Activated CD4-positive, alpha-beta T cell treated with anti-CD3 and anti-CD28 coated beads, Interleukin-2, amount 50 U/mL, for 1 hour (primary cell): ENCODE measurements around the gene IGFL4.
A peak's percentile ranks its signal among the peaks of the same experiment; 100 is the strongest.

Experiments used
- DNase-seq: peaks from one replicate; pipeline ENCODE4 v3.0.0-alpha.2; 2020

IGFL4 gene

DNA sequence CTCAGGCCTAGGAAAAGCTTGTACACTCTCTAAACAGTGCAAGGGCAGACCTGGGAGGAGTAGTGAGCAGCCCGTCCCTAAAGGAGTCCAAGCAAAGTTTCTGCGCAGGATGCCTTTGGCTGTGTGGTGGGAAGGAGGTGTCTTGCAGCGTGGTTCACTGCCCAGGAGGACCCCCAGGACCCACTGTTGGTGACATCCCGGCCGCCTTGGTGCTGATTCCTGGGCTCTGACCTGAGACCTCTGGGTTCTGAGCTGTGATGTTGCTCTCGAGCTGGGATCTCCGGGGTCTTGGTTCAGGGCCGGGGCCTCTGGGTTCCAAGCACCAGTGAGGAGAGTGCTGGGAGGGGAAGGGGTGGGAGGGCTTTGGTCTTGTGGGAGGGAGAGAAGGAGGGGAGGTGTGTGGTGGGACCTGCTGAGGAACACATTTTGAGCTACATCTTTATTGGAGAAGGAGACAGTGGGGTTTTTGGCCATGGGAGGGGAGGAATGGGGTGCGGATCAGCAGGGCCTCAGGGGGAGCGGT is 22.0 kb downstream of the IGFL4 start:
- DNase-seq, result no peak

DNA sequence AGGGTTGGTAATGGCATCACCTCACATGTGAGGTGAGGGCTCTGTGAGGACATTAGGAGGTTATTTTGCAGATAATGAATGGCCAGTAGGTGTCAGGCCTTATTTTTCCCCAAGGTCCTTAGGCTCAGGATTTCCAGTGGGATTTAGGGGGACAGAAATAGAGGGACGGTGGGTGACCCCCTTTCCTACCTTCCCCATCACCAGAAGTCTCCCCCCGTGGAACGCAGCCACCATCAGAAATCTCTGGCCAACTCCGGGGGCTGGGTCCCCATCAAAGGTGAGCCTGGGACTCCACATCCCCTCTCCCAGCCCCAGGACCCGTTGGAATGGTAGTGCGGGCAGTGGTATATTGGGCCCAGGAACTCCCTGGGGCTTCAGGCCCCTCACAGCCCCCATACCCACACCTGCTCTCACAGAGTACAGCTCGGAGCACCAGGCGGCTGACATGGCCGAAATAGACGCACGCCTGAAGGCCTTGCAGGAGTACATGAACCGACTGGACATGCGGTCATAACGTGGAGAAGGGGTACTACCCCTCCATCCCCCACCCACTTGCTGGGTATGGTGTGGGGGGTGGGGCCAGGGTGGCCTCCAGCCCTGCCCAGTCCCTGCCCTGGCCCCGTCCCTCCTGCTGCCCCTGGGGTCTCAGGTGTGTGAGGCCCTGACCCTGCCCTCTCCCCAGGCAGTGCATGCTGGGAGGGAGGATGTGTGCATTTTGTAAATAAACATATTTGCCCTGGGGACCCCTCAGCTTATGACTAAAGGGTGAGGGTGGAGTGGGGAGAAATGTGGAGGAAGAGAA is 22.7 kb downstream of the IGFL4 start:
- no peak for DNase-seq

DNA sequence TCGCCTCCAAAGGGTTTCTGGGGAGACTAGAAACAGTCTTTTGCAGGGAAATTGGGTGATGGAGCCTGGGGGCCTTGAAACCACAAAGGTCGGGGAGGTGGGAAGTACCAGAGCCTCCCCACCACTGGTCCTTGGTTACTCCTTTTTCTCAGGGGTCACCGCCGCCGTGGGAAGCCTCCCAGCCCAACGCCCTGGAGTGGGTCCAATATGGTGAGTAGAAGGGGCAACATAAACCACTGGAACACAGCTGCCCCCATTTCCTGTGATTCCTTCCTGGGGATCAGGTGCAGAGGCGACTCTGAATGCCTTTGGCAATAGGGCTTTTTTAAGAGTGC is 23.7 kb downstream of the IGFL4 start:
- no peak for DNase-seq

DNA sequence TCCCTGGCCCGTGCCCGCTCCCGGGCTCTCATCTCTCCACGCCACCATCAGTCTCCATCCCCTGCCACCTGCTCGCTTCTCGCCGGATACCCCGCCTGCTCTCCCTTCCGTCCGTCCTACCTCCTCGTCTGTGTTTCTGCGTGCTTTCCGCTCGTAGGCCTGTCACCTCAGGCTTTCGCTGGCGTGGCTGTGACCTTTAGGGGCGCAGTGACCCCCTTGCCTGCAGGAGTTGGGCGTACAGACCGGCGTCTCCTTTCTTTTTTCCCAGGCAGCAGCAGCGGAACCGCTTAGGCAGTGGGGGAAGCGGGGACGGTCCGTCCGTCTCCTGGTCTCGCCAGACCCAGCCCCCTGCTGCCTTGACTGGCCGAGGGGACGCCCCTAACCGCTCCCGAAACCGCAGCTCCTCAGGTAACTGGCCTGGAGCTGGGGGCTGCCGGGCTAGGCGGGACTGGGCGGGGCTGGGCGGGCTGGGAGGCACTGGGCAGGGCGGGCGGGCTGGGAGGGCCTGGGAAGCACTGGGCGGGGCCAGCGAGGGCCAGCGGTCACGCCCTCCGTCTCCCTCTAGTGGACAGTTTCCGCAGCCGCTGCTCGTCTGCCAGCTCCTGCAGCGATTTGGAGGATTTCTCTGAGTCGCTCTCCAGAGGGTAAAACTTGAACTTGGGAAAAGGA is 24.2 kb downstream of the IGFL4 start:
- DNase-seq, result peak; percentile 82

DNA sequence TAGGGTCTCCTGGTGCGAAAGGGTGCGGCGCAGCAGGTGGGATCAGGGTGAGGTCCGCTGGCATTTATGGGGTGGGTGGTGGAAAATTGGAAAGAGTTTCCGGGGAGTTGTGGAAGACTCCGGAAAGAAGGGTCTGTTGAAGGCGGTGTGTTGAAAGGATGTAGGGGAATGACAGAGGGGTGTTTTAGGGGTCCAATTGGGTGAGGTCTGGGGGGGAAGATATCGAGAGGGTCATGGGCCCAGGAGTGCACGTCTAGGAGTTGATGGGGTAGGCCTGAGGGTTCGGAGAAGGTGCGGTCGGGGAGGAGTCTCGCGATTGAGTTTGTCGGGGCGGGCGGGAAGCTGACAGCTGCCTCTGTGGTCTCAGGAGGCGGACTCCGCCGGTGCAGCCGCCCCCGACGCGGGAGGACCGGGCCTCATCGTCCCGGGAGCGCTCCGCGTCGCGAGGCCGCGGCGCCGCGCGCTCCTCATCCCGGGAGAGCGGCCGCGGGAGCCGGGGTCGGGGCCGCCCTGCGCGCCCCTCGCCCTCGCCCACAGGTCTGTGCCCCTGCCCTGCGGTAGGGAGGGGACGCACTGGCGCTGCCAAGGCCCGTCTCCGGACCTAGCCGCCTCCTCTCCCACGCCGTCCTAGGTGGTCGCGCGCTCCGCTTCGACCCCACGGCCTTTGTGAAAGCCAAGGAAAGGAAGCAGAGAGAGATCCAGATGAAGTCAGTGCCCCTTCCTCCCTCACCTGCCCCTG is 24.9 kb downstream of the IGFL4 start:
- DNase-seq, result peak; percentile 42

DNA sequence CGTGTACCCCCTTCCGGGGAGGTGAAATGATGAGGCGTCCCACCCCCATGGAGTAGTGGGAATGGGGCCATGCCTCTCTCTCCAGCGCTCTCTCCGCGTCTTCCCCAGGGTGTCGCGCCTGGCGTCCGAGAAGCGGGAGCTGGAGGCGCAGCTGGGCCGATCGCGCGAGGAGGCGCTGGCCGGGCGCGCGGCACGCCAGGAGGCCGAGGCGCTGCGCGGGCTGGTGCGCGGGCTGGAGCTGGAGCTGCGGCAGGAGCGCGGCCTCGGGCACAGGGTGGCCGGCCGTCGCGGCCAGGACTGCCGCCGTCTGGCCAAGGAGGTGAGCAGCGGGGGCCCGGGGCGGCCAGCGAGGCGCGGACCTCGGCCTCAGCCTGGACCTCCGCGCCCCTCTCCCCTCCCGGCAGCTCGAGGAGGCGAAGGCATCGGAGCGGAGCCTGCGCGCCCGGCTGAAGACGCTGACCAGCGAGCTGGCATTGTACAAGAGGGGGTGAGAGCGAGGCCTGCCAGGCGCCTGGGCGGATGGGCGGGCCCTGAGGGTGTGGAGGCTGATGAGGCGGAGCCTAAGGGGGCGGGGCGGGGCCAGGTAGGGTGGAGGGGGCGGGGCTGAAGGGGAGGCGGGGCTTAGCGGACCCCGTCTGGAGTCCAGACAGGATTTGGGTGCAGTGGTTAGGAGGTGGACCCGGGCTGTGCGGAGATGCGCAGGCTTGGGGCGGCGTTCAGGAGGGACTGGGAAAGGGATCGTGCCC is 25.7 kb downstream of the IGFL4 start:
- DNase-seq, result peak; percentile 70

DNA sequence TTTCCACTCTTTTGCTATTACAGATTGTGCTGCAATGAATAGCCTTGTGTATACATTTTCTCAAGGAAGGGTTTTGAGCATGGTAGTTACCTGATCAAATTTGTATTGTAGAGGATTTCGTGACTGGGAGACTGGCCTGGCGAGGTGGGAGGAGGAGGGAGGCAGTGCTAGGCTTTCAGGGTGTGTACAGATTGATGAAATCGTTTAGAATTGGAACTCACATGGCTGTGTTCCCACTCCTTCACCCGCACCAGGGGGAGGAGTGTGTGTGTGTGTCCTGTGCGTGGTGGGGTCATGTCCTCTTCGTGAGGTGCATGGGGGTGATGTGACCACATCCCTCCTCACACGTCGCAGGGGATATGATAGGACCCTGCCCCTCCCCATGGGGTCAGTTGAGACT is 26.3 kb downstream of the IGFL4 start:
- DNase-seq, result no peak

DNA sequence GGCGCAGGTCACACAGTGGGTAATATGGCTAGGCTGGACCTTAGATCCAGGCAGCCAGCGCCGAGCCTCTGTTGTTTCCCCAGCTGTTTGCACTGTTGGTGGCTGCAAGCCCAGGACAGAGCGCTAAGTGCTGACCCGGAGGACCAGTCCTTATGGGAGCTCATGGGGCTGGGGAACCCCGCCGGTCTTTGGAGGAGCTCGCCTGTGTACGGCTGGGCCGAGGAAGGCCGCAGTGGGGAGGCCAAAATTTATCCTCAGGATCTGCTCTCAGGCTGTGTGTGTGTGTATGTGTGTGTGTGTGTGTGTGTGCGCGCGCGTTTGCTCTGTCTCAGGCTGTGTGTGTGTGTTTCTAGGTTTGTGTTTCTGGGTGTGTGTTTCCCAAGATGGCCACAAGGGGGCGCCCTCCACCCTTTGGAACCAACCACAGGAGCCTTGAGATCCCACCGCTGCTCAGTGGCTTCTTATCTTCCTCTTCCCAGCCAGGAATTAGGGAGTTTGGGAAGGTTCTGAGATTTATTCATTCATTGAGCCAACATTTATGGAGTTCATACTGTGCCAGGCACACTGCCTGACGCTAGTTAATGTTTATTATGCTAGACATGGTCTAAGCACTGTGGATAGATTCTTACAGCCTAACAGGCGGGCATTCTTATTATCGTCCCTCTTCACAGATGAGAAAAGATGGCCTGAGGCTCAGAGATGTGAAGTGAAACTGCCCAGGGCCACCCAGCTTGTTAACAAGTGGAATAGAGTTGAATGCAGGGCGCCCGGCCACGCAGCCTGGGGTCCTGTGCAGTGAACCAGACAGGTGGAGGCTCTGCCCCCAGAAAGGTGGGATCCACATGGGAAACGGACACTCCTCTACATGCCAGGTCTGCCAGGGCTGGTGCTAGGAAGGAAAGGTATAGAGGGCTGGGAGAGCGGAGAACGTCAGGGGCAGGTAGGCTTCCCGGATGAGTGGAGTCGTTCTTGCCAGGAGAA is 31.0 kb downstream of the IGFL4 start:
- DNase-seq, result peak; percentile 68

DNA sequence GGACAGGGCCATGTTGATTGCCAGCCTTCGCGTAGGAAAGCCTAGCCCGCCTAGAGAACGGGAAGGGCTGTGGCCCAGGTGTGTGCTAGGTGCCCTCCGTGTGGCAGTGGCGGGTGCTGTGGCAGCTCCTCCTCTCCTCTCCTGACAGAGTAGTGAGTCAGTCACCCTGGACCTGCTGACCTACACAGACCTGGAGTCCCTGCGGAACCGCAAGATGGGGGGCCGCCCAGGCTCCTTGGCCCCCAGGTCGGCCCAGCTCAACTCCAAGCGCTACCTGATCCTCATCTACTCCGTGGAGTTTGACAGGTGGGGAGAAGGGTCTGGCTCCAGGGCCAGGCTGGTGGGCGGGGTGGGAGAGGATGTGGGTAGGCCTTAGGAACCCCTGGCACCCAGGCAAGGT is 34.4 kb downstream of the IGFL4 start:
- no peak for DNase-seq

DNA sequence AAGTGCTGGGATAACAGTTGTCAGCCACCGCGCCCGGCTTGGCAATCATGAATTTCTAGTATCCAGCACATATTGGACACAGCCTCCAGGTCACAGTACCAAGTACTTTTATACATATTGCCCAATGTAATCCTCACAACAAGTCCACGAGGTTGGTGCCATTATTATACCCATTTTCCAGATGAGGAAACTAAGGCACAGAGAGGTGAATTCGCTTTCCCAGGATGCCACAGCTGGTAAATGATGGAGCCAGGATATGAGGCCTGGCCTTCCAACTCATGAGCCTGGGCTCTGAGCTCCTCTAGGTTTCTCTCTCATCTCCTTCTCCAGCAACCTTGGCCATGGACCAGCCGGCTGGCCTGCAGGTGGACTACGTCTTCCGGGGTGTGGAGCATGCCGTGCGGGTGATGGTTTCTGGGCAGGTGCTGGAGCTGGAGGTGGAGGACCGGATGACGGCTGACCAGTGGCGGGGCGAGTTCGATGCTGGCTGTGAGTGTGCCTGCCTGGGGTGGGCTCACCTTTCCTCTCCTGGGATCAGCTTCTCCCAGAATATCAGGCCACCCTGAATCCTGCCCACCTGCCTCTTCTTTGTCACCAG is 38.0 kb downstream of the IGFL4 start:
- no peak for DNase-seq

DNA sequence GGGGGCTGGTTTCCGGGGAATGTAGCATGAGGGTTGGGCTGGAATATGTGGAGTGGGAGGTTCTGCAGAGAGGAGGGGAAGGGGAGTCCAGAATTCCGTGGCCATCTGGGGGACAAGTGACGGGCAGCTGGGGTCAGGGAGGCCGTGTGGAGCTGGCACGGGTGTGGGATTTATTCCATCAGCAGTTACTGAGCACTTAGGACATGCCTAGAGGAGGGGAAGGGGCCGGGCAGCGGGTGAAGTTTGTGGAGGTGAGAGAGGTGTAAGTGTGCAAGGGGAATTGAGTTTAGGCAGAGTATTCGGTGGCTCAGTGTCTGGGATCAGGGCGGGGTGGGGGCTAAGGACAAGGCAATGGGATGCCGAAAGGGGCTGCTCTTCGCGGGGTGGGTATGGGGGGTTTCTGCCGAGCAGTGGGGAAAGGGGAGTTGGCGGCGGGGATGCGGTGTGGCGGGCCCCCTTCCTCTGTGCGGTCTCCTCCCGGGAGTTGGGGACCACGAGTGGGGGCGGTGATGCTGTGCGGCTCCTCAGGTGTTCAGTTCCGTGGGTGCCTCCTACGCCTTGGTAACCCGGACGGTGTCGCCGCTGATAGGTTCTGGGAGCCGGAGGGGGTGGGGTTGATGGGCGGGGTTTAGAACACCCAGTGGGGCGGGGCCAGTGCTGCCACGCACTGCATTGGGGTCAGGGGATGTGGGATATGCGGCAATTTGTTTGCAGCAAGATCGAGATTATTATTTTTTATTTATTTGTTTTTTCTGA is 40.1 kb downstream of the IGFL4 start:
- DNase-seq, result peak; percentile 79

DNA sequence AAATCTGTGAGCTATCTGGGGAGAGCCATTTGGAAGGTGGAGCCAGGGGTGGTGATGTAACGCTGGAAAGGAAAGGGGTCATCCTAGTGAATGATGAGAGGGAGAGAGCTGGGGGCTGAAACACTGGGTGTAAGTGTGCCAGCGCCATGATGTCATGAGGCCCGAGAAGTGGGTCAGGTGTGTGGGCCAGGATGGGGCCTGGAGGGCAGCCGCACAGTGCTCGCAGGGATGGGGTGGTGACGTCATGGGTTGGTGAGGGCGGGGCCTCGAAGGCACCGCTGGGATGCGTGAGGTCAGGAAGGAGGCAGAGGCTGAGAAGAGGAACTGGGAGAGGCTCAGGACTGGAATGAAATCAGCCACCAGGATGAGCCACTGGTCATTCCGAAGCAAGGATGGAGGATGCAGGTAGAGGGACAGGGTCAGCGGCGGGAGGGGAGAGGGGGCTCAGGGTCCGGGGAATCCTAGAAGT is 41.1 kb downstream of the IGFL4 start:
- DNase-seq, result no peak

DNA sequence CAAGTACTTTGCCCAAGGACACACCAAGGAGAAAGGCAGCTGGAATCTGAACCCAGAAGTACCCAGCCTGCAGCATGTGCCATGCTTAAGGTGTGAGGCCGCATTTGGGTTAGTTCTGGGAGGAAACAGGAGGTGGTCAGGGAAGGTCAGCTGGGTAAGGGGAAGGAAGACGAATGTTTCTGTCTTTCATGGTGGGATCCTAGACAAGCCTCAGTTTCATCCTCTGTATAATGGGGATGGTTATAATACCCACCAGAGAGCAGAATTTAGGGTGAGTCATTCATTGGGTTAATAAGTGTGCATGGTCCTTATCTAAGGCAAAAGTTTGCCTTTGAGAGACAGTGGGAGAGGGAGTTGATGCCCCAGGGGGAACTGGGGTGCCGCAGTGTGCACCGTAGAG is 42.0 kb downstream of the IGFL4 start:
- no peak for DNase-seq

DNA sequence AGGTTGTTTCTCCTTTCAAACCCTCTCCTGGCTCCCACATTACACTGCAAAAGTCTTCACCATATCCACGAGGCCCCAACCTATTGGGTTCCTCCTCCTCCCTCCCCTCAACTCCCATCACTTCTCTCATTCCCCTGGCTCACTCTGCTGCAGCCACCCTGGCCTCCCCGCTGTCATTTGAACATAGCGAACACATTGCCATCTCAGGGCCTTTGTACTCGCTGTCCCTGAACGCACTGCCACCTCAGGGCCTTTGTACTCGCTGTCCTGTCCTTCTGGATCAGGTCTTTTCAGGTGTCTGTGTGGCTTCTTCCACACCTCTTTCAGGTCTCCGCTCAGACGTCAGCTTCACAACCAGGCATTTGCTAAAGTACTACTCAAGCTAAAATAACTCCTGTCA is 43.9 kb downstream of the IGFL4 start:
- DNase-seq, result no peak

DNA sequence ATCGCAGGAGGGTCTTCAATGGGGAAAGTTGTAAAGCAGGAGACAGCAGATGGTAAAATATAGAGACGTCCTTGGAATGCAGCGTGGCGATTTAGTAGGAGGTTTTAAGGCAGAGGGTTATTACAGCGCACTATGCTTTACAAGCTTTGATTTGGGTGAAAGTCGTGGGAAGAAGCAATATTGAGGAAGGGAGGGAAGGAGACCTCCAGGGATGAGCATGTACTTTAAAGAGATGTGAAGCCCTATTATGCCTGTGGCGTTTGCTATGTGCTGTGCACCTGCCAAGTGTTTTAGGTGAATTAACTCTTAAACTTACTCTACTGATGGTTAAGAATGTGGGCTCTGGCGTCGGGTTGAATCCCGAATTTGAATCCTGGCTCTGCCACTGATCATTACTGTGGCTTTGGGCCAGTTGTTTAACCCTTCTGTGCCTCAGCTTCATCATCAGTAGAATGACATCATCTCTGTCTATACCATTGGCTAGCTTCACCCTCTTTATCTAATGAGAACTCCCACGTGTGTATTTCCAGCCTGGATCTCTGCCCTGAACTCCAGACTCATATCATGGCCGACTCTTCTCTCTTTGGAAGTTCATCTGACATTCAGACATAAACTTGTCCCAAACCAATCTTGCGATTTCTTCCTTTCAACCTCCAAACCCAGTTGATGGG is 45.0 kb downstream of the IGFL4 start:
- no peak for DNase-seq

DNA sequence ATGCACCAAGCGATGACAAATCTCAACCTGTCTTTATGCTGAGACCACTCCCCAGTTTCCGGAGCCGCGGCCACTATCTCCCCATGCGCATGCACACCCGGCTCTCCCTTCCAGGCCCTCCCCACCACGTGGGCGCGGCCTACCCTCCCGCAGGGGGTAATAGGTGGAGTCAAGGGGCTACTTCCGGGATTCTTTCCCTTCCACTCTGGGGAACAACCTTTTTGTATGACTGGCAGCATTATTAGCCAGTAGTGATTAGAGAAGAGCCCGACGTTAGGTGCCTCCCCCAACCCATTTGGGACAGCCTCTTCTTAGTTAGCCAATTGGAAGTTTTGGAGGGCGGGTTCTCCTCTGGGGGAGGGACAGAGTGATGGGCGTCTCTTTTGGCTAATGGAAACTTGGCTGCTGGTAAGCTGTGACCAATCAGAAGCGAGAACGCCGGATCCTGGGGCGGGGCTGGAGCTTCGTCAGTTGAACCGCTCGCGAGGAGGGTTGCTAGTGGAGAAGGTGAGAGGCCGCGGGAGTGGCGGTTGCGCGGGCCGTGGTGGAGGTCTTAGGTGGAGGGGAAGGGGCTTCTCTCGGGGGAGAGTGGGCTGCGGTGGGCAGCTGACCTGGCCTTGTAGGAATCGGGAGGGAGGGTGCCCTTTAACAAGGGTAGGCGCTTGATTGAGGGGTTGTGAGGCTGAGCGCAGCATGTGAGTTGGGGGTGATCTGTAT is 45.6 kb downstream of the IGFL4 start, which contains the start of gene CCDC61:
Gene CCDC61 (plus strand): TSS at position 470 of the 717 bp plus-strand sequence. CDS start 7,552 bp downstream, outside the sequence.
- peak; percentile 94 for DNase-seq

DNA sequence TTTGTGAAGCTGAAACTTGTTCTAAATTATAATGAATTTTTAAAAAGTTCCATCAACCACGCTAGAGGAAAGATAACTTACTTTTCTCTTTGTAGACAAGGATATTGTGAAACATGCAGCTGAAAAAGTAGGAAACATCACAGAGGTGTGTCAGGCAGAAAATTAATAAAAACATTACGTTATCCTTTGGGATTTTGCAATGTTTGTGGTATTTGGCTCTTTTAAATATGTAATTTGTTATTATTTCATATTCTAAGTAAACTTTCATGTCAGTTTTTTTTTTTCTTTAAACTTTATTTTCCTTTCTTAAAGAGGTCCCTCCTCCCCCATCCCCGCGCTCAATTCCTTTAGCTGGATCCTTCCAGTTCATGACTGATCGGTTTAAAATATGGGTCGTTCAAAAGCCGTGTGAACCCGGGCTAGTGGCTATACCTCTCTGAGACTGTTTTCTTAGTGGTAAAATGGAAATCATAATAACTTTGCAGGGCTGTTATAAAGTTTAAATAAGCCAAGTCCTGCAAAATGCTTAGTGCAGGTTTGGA is 46.3 kb downstream of the IGFL4 start:
- DNase-seq, result no peak

DNA sequence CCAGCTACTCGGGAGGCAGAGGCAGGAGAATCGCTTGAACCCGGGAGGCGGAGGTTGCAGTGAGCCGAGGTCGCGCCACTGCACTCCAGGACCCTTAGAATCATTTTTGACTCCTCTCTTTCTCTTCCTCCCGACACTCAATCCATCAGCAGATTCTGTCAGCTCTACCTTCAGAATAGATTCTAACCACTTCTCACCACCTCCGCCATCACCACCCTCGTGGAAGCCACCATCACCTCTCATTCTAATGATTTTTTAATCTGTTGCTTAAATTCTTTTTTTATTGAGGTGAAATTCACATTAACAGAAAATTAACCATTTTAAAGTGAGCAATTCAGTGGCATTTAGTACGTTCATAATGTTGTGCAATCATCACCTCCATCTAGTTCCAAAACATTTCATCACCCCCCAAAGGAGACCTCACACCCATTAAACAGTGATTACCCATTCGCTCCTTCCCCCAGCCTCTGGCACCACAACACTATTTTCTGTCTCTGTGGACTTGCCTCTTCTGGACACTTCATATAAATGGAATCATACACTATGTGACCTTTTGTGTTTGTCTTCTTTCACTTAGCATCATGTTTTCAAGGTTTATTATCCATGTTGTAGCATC is 50.6 kb downstream of the IGFL4 start:
- no peak for DNase-seq
